ENCODE measurements around the gene PPP2R5C.

The PPP2R5C gene

DNA sequence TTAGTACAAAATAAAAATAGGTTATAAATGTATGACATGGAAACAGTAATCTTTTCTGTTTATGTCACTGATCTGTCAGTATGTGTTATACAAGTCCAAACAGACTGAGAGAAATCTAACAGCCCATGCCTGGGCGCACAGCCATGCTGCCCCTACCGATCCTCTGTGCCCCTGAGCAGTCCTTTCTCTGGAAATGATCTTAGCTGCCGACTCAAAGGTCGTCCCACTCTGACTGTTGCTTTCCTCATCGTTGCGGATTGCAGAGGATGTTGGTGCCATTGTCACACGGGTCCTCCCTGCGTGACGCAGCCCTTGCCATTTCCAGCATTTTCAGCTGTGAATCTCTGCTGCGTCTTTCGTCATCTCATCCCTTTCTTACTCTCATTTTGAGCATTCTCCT, 119.9 kb downstream of the PPP2R5C start:
- no peak for TF ChIP-seq Cebpa-rat (IDR thresholded peaks at IDR 0.05)

DNA sequence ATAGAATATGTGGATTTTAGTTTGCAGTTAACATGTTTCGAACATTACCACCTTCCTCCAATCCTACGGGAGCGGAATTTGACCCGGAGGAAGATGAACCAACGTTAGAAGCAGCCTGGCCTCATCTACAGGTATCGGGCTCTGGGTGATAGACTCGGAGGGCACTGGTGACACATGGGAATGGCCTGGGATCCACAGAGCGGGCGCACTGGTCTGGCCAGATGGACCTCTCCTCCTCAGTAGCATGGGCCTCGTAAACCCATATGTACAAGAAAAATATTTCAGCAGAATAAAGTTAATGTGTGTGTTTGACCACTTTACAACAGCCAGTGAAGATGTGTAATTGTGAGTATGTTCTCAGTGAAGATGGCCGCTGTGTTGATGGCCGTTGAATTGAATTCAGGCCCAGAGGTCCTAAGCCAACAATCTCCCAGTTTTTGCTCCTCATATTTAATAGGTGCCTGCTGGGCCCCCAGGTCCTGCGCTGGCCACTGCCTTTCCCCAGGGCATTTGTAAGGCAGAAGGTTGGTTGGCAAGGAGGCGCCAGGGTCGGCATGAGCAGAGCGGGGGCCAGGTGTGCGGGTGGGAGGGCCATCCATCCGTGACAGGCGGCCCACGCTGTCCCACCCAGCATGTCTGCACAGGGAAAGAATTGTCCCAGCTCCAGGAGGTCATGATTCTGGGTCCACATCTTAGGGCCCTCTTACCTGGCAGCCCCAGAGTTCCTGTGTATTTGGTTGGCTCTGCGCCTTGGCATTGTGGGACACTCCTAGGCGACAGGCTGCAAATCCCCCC, 120.8 kb downstream of the PPP2R5C start:
- Histone ChIP-seq H3K27me3 (no peaks in the 10 kb centered on the region), H3K4me1 (peaks cover 72% of the 10 kb centered on the region), H4K20me1 (no peaks in the 10 kb centered on the region), H3K9me3 (peaks cover 24% of the 10 kb centered on the region), H3K36me3 (peaks cover 93% of the 10 kb centered on the region), H3K9ac (no peak overlapping the region), H3K4me2 (peak overlapping the region; percentile 95), H3K4me3 (no peak overlapping the region), H3K27ac (peak overlapping the region; percentile 99)
- TF ChIP-seq Cebpa-rat (IDR thresholded peaks at IDR 0.05): no peak

More for the DNA sequence above, 119.9 kb downstream of the PPP2R5C start:
- no peaks in the 10 kb centered on the region for H3K27me3 ChIP-seq
- H3K27ac ChIP-seq: peak overlapping the region; percentile 99
- peaks cover 24% of the 10 kb centered on the region for H3K9me3 ChIP-seq
- H4K20me1 ChIP-seq: no peaks in the 10 kb centered on the region
- H3K4me2 ChIP-seq: peak overlapping the region; percentile 95
- H3K4me3 ChIP-seq: no peak overlapping the region
- peaks cover 70% of the 10 kb centered on the region for H3K4me1 ChIP-seq
- H3K9ac ChIP-seq: no peak overlapping the region; the same call in 1 of the 2 replicates
- peaks cover 86% of the 10 kb centered on the region for H3K36me3 ChIP-seq

DNA sequence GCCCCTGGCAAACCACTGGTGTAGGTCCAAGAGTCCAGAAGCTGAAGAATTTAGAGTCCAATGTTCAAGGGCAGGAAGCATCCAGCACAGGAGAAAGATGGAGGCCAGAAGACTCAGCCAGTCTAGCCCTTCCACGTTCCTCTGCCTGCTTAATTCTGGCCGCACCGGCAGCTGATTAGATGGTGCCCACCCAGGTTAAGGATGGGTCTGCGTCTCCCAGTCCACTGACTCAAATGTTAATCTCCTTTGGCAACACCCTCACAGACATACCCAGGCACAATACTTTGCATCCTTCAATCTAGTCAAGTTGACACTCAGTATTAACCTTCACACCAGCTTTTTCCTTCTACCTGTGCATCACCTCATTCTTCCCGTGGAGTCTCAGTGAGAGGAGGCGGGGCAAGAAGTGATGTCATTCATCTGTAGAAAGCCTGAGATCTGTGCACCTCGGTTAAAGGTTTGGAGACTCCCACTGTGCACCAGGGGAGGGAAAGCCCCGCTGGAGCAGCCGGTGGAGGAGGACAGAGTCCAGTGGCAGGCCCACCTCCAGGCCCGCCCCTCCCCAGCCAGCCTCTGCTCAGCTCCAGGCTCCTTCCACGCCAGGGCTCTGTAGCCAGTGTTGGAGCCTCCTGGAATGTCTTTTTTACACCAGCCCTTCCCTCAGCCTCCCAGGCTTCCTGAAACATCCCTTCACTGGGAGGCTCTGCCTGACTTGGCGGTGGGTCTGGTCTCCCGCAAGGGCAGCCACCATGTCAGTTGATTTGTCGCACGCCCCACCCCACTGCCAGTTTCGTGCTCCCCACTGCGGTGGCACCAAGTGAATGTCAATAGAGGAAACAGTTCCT, 122.8 kb downstream of the PPP2R5C start:
- Histone ChIP-seq H3K9ac (no peak overlapping the region), H3K27ac (peak overlapping the region; percentile 99), H4K20me1 (no peaks in the 10 kb centered on the region), H3K9me3 (peaks cover 24% of the 10 kb centered on the region), H3K36me3 (peaks cover 98% of the 10 kb centered on the region), H3K4me3 (no peak overlapping the region), H3K4me1 (peaks cover 72% of the 10 kb centered on the region), H3K27me3 (no peaks in the 10 kb centered on the region), H3K4me2 (no peak overlapping the region)
- no peak for TF ChIP-seq Cebpa-rat (IDR thresholded peaks at IDR 0.05)

DNA sequence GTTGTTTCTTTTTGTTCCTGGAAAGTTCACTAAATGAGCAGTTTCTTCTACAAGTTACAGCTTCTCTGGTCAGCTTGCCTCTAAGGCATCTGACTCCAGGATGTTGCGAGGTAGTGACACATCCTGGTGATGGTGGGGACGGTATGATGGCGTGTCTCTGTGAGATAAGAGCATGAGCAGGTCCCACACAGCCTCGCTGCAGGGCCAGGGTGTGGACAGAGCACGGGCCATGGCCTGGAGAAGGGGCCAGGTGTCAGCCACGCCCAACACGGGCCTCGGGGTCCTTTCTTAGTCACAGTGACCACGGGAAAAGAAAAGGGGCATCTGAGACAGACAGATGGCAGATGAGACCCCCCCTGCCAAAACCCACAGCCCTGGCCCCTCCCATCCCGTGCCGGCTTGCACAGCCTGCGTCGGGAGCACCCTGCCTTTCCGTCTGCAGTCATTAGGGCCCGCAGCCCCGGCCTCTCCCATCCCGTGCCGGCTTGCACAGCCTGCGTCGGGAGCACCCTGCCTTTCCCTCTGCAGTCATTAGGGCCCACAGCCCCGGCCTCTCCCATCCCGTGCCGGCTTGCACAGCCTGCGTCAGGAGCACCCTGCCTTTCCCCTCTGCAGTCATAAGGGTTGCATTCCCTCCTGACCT, 123.5 kb downstream of the PPP2R5C start:
- Histone ChIP-seq H3K36me3 (peaks cover 100% of the 10 kb centered on the region), H3K27ac (peak overlapping the region; percentile 99), H3K4me2 (no peak overlapping the region), H4K20me1 (no peaks in the 10 kb centered on the region), H3K9me3 (peaks cover 24% of the 10 kb centered on the region), H3K4me3 (no peak overlapping the region), H3K4me1 (peaks cover 72% of the 10 kb centered on the region), H3K9ac (no peak overlapping the region), H3K27me3 (no peaks in the 10 kb centered on the region)
- TF ChIP-seq Cebpa-rat (IDR thresholded peaks at IDR 0.05): no peak

DNA sequence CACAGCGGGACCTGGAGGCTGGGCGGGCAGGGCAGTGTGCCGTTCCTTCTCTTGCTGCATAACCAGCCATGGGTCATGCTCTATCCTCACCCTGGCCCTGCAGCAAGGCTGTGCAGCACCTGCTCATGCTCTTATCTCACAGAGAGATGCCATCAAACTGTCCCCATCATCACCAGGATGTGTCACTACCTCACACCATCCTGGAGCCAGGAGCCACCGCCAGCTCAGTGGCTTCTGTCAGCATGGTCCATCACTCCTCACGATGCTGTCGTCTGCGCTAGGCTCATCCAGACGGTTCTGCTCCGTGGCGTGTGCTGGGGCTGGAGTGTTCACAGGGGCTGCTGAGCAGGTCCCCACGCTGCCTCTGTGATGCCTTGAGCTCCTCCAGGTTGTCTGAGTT, 125.7 kb downstream of the PPP2R5C start:
- Histone ChIP-seq H3K27ac (peak overlapping the region; percentile 80), H3K36me3 (peaks cover 99% of the 10 kb centered on the region), H3K9ac (peak overlapping the region; percentile 67), H3K4me3 (no peak overlapping the region), H4K20me1 (no peaks in the 10 kb centered on the region), H3K4me2 (peak overlapping the region; percentile 48), H3K4me1 (peaks cover 54% of the 10 kb centered on the region), H3K27me3 (no peaks in the 10 kb centered on the region), H3K9me3 (peaks cover 24% of the 10 kb centered on the region)
- TF ChIP-seq Cebpa-rat (IDR thresholded peaks at IDR 0.05): no peak

DNA sequence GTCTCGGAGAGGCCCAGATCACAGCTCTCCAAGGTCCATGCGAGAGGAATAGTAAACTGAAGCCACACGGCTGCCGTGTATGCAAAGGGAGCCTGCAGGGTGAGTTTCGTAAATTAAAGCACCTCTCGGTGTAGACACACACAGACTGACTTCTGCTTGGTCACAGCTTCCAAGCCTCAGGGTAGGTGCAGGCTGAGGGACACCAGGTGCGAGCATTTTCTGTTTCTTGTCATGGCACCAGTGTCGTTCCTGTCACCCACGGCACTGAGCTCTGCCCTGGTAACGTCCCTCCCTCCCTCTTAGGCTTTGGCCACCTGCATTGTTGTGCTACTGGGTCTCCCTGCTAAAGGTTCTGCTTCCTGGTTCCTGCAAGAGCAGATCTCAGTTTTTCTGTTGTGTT, 126.7 kb downstream of the PPP2R5C start:
- Histone ChIP-seq H3K27ac (peak overlapping the region; percentile 80), H4K20me1 (no peaks in the 10 kb centered on the region), H3K4me1 (peaks cover 47% of the 10 kb centered on the region), H3K9ac (peak overlapping the region; percentile 67), H3K36me3 (peaks cover 99% of the 10 kb centered on the region), H3K27me3 (no peaks in the 10 kb centered on the region), H3K4me3 (no peak overlapping the region), H3K9me3 (peaks cover 24% of the 10 kb centered on the region), H3K4me2 (peak overlapping the region; percentile 48)
- TF ChIP-seq Cebpa-rat (IDR thresholded peaks at IDR 0.05): no peak

DNA sequence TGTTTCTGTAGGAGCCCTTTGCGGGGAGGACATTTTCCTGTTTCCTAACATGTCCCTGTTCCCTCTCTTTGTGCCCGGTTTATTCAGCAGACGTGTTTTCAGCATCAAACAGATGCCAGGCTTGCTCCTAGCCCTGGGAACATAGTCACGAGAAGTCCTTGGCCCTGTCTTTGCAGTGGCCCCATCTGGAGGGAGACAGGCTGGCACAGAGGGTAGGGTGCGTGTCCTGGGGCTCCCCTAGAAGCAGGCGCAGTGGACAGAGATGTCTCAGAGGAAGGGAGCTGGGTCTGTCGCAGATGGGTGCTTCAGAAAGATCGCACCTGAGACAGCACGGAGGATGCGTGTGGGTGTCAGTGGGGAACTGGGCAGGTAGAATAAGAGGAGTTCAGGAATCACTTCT, 127.9 kb downstream of the PPP2R5C start:
- H4K20me1 ChIP-seq: no peaks in the 10 kb centered on the region
- peak overlapping the region; percentile 80 for H3K27ac ChIP-seq
- peak overlapping the region; percentile 48 for H3K4me2 ChIP-seq
- H3K27me3 ChIP-seq: no peaks in the 10 kb centered on the region
- H3K36me3 ChIP-seq: peaks cover 99% of the 10 kb centered on the region
- TF ChIP-seq Cebpa-rat (IDR thresholded peaks at IDR 0.05): no peak
- 0 out of 2 replicates have a peak overlapping the region, but pooled peaks have one; percentile 9 for H3K9ac ChIP-seq
- peaks cover 45% of the 10 kb centered on the region for H3K4me1 ChIP-seq
- peaks cover 15% of the 10 kb centered on the region for H3K9me3 ChIP-seq
- no peak overlapping the region for H3K4me3 ChIP-seq

DNA sequence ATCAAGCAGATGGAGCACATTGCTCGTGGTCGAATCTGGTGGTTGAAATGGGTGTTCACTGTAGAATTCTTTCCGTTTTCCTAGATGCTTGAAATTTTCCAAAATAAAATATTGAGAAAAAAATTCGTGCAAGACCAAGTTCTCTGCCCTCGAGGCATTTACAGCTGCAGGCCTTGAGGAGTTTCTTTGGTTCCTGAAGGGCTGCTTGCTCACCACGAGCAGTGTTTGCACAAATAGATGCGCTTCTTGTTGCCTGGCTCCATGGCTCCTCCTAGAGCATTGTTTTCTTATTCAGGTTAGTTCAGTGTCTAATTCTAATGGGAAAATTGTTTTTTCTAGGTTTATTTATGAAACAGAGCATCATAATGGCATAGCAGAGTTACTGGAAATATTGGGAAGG, 128.4 kb downstream of the PPP2R5C start:
- H4K20me1 ChIP-seq: no peaks in the 10 kb centered on the region
- H3K4me3 ChIP-seq: no peak overlapping the region
- H3K4me1 ChIP-seq: peaks cover 41% of the 10 kb centered on the region
- peaks cover 99% of the 10 kb centered on the region for H3K36me3 ChIP-seq
- TF ChIP-seq Cebpa-rat (IDR thresholded peaks at IDR 0.05): no peak
- H3K9me3 ChIP-seq: peaks cover 9% of the 10 kb centered on the region
- peak overlapping the region; percentile 80; the same call in 1 of the 2 replicates for H3K27ac ChIP-seq
- H3K27me3 ChIP-seq: no peaks in the 10 kb centered on the region
- no peak overlapping the region for H3K9ac ChIP-seq
- peak overlapping the region; percentile 48 for H3K4me2 ChIP-seq

DNA sequence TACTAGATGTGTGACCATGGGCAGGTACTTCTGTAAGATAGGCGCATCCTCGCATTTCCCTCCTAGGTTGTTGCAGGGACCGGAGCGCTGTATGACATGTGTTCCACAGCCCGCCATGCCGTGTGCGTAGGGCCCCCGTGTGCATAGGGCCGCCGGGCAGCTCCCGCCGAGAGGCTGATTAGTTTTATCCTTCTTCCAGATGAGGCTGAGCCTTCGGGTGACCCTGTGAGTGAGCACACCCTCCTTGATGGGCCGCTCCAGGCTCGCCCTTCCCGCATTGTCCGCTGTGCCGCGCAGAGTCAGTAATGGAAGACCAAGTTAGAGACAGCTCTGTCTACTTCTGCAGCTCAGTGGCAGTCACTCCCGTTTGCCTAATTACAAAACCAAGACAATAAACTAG, 130.0 kb downstream of the PPP2R5C start:
- no peaks in the 10 kb centered on the region for H3K9me3 ChIP-seq
- H3K9ac ChIP-seq: no peak overlapping the region
- H3K36me3 ChIP-seq: peaks cover 99% of the 10 kb centered on the region
- H3K4me1 ChIP-seq: peaks cover 38% of the 10 kb centered on the region
- no peak for TF ChIP-seq Cebpa-rat (IDR thresholded peaks at IDR 0.05)
- 0 out of 2 replicates have a peak overlapping the region, but pooled peaks have one; percentile 16 for H3K27ac ChIP-seq
- H3K4me3 ChIP-seq: no peak overlapping the region
- H3K27me3 ChIP-seq: no peaks in the 10 kb centered on the region
- H4K20me1 ChIP-seq: no peaks in the 10 kb centered on the region
- H3K4me2 ChIP-seq: no peak overlapping the region

All from BLaER1 (cell line).